HepG2 (cell line): ENCODE measurements around the gene CAPZA1. TPM values are rescaled to one million over a fixed set of nuclear protein-coding genes. Genes with fewer than 3 reads are reported as not detected.

Experiments
- ATAC-seq: fragments of 200-7000 bp; cut with Tn5 transposase; 3 replicates; pipeline ENCODE4 v1.9.1; 2020; ENCODE audit warnings: mild to moderate bottlenecking, moderate library complexity
- BruUV-seq: library from RNA; stranded (reverse); fragments of 400-500 nt; replicated peaks from 2 replicates; lab custom pipeline; 2021; lab: Mats Ljungman, UMichigan
- CTCF ChIA-PET: fragments of 300-600 bp; formaldehyde crosslinking; extraction: SDS; loops from one replicate; lab custom pipeline; 2021; ENCODE audit warnings: low total read pairs, inconsistent platforms, low intra/inter-chr PET ratio; lab: Yijun Ruan, JAX
- POLR2A ChIA-PET: fragments of 350-600 bp; sonication (Branson Sonifier 250); formaldehyde crosslinking; loops from one replicate; lab custom pipeline; 2020; ENCODE audit warnings: antibody characterized with exemption, inconsistent platforms; lab: Yijun Ruan, JAX
- DNase-seq: peaks from one replicate; pipeline ENCODE4 v3.0.0-alpha.2; 2015; ENCODE audit warnings: low spot score
- FAIRE-seq: peaks from 3 replicates; lab custom pipeline; 2011; peaks lifted over from hg19 to GRCh38; lab: Jason Lieb, UNC
- H2AFZ ChIP-seq: one replicate; pipeline ENCODE4 v1.6.1; 2011; ENCODE audit warnings: low read length, inconsistent platforms
- H3K27ac ChIP-seq: fragments of 300-600 bp; 3 replicates; pipeline ENCODE4 v1.8.0; 2011; ENCODE audit warnings: mixed run types, mild to moderate bottlenecking, mixed read lengths, low read length, inconsistent platforms; ENCODE audit not compliant: insufficient read depth; ENCODE audit errors: extremely low read length
- H3K27me3 ChIP-seq, 2 experiments: fragments of 200-600 bp in 1 of 2; 2 replicates in 1 of 2; 3 replicates in 1 of 2; pipeline versions ENCODE4 v1.6.0 to v1.8.0; 2011; ENCODE audit warnings: low read length in 2 of 2, mild to moderate bottlenecking in 2 of 2, moderate library complexity in 2 of 2, inconsistent platforms in 1 of 2; ENCODE audit not compliant: insufficient read depth in 2 of 2, control insufficient read depth in 1 of 2
- H3K36me3 ChIP-seq, 2 experiments: fragments of 200-600 bp in 1 of 2; replicated peaks in 1 of 2; 2 replicates in 1 of 2; 3 replicates in 1 of 2; pipeline versions ENCODE4 v1.5.1 to v1.8.0; 2011; ENCODE audit warnings: low read length in 2 of 2, inconsistent platforms in 1 of 2; ENCODE audit not compliant: insufficient read depth in 2 of 2, control insufficient read depth in 1 of 2
- H3K4me1 ChIP-seq: 2 replicates; pipeline ENCODE4 v1.5.1; 2012; ENCODE audit warnings: low read length, inconsistent platforms; ENCODE audit not compliant: insufficient read depth
- H3K4me2 ChIP-seq: 2 replicates; pipeline ENCODE4 v1.6.0; 2011; ENCODE audit warnings: low read depth, low read length, inconsistent platforms
- H3K4me3 ChIP-seq, 3 experiments: fragments of 200-600 bp in 1 of 3; sonication (generic), shearing (Covaris generic) in 1 of 3; replicated peaks in 1 of 3; 2 replicates each; pipeline ENCODE4 v1.5.1; 2011 to 2016; ENCODE audit warnings: low read length in 3 of 3, inconsistent platforms in 2 of 3, low read depth in 2 of 3, mild to moderate bottlenecking in 2 of 3, control low read depth in 1 of 3, mixed read lengths in 1 of 3; ENCODE audit not compliant: insufficient read depth in 1 of 3
- H3K79me2 ChIP-seq: one replicate; pipeline ENCODE4 v1.6.1; 2011; ENCODE audit warnings: low read length, inconsistent platforms; ENCODE audit not compliant: insufficient read depth
- H3K9ac ChIP-seq: 2 replicates; pipeline ENCODE4 v1.6.0; 2011; ENCODE audit warnings: mild to moderate bottlenecking, low read depth, low read length, inconsistent platforms; ENCODE audit not compliant: insufficient read depth
- H3K9me3 ChIP-seq: 2 replicates; pipeline ENCODE4 v1.5.1; 2012; ENCODE audit warnings: mild to moderate bottlenecking, low read length
- H4K20me1 ChIP-seq: 2 replicates; pipeline ENCODE4 v1.6.0; 2011; ENCODE audit warnings: inconsistent platforms, mild to moderate bottlenecking, low read length, moderate library complexity; ENCODE audit not compliant: insufficient read depth
- RFX1 ChIP-seq: fragments of 450-650 bp; IDR thresholded peaks from 2 replicates; pipeline ENCODE4 v1.6.1; 2017
- RFX3 ChIP-seq: IDR thresholded peaks from 2 replicates; pipeline ENCODE4 v1.6.1; 2016; ENCODE audit warnings: missing biosample characterization, missing genetic modification reagents
- ZBTB8A ChIP-seq: sonication (generic); formaldehyde crosslinking; IDR thresholded peaks from 2 replicates; pipeline ENCODE4 v1.4.0; 2020; ENCODE audit warnings: mild to moderate bottlenecking, low read depth, missing genetic modification reagents, borderline replicate concordance
- WGBS: methylation state at CpG from one replicate; pipeline ENCODE4 v1.1.6; 2017; ENCODE audit warnings: low lambda C conversion rate; 5-methylcytosine and 5-hydroxymethylcytosine counted together
- in situ Hi-C: cut with HindIII; loops from 2 replicates; pipeline ENCODE4 v1.10.0; 2017; ENCODE audit warnings: low pct_unique_long_range_greater_than_20kb; ENCODE audit not compliant: extremely low pct_ligation_motif_present
- intact Hi-C: fragments of 100-400 bp; cut with micrococcal nuclease; formaldehyde crosslinking; loops from one replicate; pipeline ENCODE4 v1.10.0; 2022; ENCODE audit not compliant: unreplicated experiment
- polyA plus RNA-seq, 8 experiments: library from polyadenylated mRNA; depleted of rRNA in 3 of 8; stranded (reverse) in 7 of 8; unstranded in 1 of 8; fragments of >200 nt; fragmentation: Illumina TruSeq in 4 of 8; extraction: Trizol in 4 of 8; gene quantifications; 2 replicates each; pipeline versions ENCODE4 v1.2.1 to v1.2.3, GENCODE V29; 2011 to 2016; ENCODE audit warnings: low read depth in 4 of 8, missing spikeins in 1 of 8, mixed read lengths in 1 of 8; ENCODE audit not compliant: insufficient read depth in 1 of 8
- total RNA-seq, 5 experiments: library from RNA; depleted of rRNA; stranded (reverse); fragments of >200 nt; fragmentation: Illumina TruSeq; extraction: Trizol; gene quantifications; 2 replicates each; pipeline ENCODE4 v1.2.3, GENCODE V29; 2016; ENCODE audit warnings: low read depth in 1 of 5
- TF ChIP-seq, protein P1 (sequence below), 2 experiments: sonication (generic) in 1 of 2; formaldehyde crosslinking in 1 of 2; IDR thresholded peaks; 2 replicates each; pipeline versions ENCODE4 v1.4.0 to v1.6.1; 2016 to 2020; ENCODE audit warnings: borderline replicate concordance in 1 of 2, low read depth in 1 of 2, mild to moderate bottlenecking in 1 of 2, missing genetic modification reagents in 1 of 2

Gene CAPZA1
- total and polyA plus RNA-seq, 2 of the 13 experiments (the other 11 are each of a cell fraction or from before 2014, with no cell fraction given) = 67.0 to 117 TPM

DNA sequence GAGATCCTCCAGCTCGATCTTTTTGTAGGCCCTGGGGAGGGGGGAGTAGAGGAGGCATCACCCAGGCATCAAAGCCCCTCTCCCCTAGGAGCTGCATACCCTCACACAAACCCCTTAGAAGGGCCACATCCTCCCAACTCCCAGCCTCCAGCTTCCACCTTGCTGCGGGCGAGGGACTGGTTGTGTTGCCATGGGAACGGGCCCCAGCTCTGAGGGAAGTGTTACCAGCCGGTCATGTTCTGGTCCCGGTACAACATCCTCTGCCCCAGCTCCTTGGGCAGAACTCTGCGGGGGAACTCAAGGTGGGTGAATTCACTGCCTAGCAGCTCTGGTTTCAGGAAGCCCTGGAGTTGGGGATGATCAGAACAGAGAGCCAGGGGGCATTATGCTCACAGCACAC lies 91.4 kb downstream of the CAPZA1 start:
- ChIA-PET CTCF (no interaction called here), POLR2A (interaction anchor here (1.4 kb wide), 1 partner anchor 16 kb away, joined by 3 read pairs; no protein-coding TSS in a partner anchor)
- H3K4me1 ChIP-seq = peaks cover 34% of the 10 kb centered on the region
- H3K4me3 ChIP-seq = no peak overlapping the region
- intact Hi-C loops = no loop called here
- ATAC-seq = no peak
- H3K9me3 ChIP-seq = no peaks in the 10 kb centered on the region
- H3K27me3 ChIP-seq = peaks cover 11 to 69% of the 10 kb centered on the region in 2 experiments
- no peak for DNase-seq
- no peaks in the 10 kb centered on the region for H3K36me3 ChIP-seq
- in situ Hi-C loops = loop anchor here (25.0 kb wide), 1 partner anchor 326 kb away; no protein-coding TSS in a partner anchor
- 0% methylated on average over 1 of the region's 7 CpGs for WGBS
- FAIRE-seq = no peak
- peaks cover 6% of the 10 kb centered on the region for H3K79me2 ChIP-seq
- no peak overlapping the region for H3K4me2 ChIP-seq
- H3K9ac ChIP-seq = no peak overlapping the region
- no peak overlapping the region for H2AFZ ChIP-seq
- no TSS peak for BruUV-seq
- peaks cover 3% of the 10 kb centered on the region; the same call in 1 of the 2 replicates for H4K20me1 ChIP-seq
- no peak overlapping the region for H3K27ac ChIP-seq
- TF ChIP-seq RFX3 (peak; percentile 52), ZBTB8A (CRISPR knock-in tag) (no peak), RFX1 (peak; percentile 45)
- TF ChIP-seq, protein P1, sequence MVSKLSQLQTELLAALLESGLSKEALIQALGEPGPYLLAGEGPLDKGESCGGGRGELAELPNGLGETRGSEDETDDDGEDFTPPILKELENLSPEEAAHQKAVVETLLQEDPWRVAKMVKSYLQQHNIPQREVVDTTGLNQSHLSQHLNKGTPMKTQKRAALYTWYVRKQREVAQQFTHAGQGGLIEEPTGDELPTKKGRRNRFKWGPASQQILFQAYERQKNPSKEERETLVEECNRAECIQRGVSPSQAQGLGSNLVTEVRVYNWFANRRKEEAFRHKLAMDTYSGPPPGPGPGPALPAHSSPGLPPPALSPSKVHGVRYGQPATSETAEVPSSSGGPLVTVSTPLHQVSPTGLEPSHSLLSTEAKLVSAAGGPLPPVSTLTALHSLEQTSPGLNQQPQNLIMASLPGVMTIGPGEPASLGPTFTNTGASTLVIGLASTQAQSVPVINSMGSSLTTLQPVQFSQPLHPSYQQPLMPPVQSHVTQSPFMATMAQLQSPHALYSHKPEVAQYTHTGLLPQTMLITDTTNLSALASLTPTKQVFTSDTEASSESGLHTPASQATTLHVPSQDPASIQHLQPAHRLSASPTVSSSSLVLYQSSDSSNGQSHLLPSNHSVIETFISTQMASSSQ (IDR thresholded peaks at IDR 0.05; ENCODE audit: low read depth) = no peak
- TF ChIP-seq, protein P1 (CRISPR knock-in tag; IDR thresholded peaks at IDR 0.05; ENCODE audit: borderline replicate concordance) = no peak
